ENCODE measurements around the gene PAXIP1.
A peak's percentile ranks its signal among the peaks of the same experiment; 100 is the strongest.
"Not testable (repeated sequence)": the region's sequence is repeated elsewhere in the genome, so short reads cannot be mapped to it uniquely, and the experiment has no call there.

Gene PAXIP1

GRCh38 chr7:154929006-154929726 lies 73.8 kb downstream of the PAXIP1 start:
- ChIA-PET POLR2A (interaction anchor here (1.3 to 1.7 kb wide), 3 partner anchors 12 to 74 kb away, joined by 4 to 8 read pairs (median 7); partner anchors contain the start of gene PAXIP1), CTCF (interaction anchor here (0.5 to 1.9 kb wide), 3 partner anchors 23 to 79 kb away, joined by 4 to 6 read pairs (median 4); no protein-coding TSS in a partner anchor)
- no peak for DNase-seq (ENCODE audit: extremely low spot score)
- no peak for TF ChIP-seq BHLHE40 (IDR thresholded peaks at IDR 0.05; ENCODE audit: borderline replicate concordance)
- TF ChIP-seq PKNOX1 (IDR thresholded peaks at IDR 0.05), result no peak
- no peak for TF ChIP-seq ZNF384 (IDR thresholded peaks at IDR 0.05)
- no peak for TF ChIP-seq ELF4 (IDR thresholded peaks at IDR 0.05)
- no peak for TF ChIP-seq FOXK2 (IDR thresholded peaks at IDR 0.05)
- no peak for TF ChIP-seq CTBP1 (IDR thresholded peaks at IDR 0.05; ENCODE audit: borderline replicate concordance)
- TF ChIP-seq FOXA1 (IDR thresholded peaks at IDR 0.05), result no peak
- no peak for TF ChIP-seq FOXM1 (IDR thresholded peaks at IDR 0.05; ENCODE audit: borderline replicate concordance)
- no peak for TF ChIP-seq ARNT (IDR thresholded peaks at IDR 0.05)
- TF ChIP-seq SUZ12 (IDR thresholded peaks at IDR 0.05), result no peak
- no peak for TF ChIP-seq HDGF (IDR thresholded peaks at IDR 0.05; ENCODE audit: borderline replicate concordance)

GRCh38 chr7:154928136-154929005 lies 74.6 kb downstream of the PAXIP1 start:
- CTCF ChIA-PET, result interaction anchor here (0.5 to 2.2 kb wide), 16 partner anchors 13 to 652 kb away, joined by 3 to 15 read pairs (median 4); no protein-coding TSS in a partner anchor
- no peak for DNase-seq (ENCODE audit: extremely low spot score)
- TF ChIP-seq FOXM1 (IDR thresholded peaks at IDR 0.05; ENCODE audit: borderline replicate concordance), result no peak
- TF ChIP-seq PKNOX1 (IDR thresholded peaks at IDR 0.05), result no peak
- 0 out of 2 replicates have a peak, but pooled peaks have one; percentile 21 for TF ChIP-seq L3MBTL2 (conservative IDR thresholded peaks at IDR 0.05)
- POLR2A ChIA-PET, result interaction anchor here (0.6 to 1.7 kb wide), 5 partner anchors 13 to 278 kb away, joined by 3 to 8 read pairs (median 4); partner anchors contain the start of gene PAXIP1

GRCh38 chr7:154927624-154928125 lies 75.2 kb downstream of the PAXIP1 start:
- DNase-seq (ENCODE audit: extremely low spot score), result peak; percentile 66
- TF ChIP-seq BHLHE40 (IDR thresholded peaks at IDR 0.05; ENCODE audit: borderline replicate concordance) (no peak), CTBP1 (IDR thresholded peaks at IDR 0.05; ENCODE audit: borderline replicate concordance) (no peak), ELF4 (IDR thresholded peaks at IDR 0.05) (no peak), PKNOX1 (IDR thresholded peaks at IDR 0.05) (no peak), SUZ12 (IDR thresholded peaks at IDR 0.05) (no peak)
- POLR2A ChIA-PET, result interaction anchor here (0.6 to 1.7 kb wide), 3 partner anchors 26 to 75 kb away, joined by 3 to 8 read pairs (median 4); partner anchors contain the start of gene PAXIP1
- CTCF ChIA-PET, result interaction anchor here (0.6 to 2.2 kb wide), 21 partner anchors 13 to 653 kb away, joined by 3 to 15 read pairs (median 3); no protein-coding TSS in a partner anchor

GRCh38 chr7:154922472-154922871 lies 80.5 kb downstream of the PAXIP1 start:
- CTCF ChIA-PET, result interaction anchor here (0.6 kb wide), 1 partner anchor 79 kb away, joined by 6 read pairs; no protein-coding TSS in a partner anchor
- POLR2A ChIA-PET; DNase-seq (ENCODE audit: extremely low spot score): not testable (repeated sequence)

GRCh38 chr7:154919344-154920225 lies 83.3 kb downstream of the PAXIP1 start:
- DNase-seq (ENCODE audit: extremely low spot score), result no peak
- ChIA-PET CTCF (no interaction called here), POLR2A (no interaction called here)
- TF ChIP-seq ELF4 (IDR thresholded peaks at IDR 0.05), result no peak

GRCh38 chr7:154918741-154919140 lies 84.2 kb downstream of the PAXIP1 start:
- no peak for DNase-seq (ENCODE audit: extremely low spot score)
- ChIA-PET CTCF (no interaction called here), POLR2A (no interaction called here)
- TF ChIP-seq FOXK2 (IDR thresholded peaks at IDR 0.05), result no peak
- no peak for TF ChIP-seq FOXA1 (IDR thresholded peaks at IDR 0.05)

GRCh38 chr7:154918266-154918665 lies 84.7 kb downstream of the PAXIP1 start:
- CTCF ChIA-PET, result no interaction called here

More at GRCh38 chr7:154918266-154918665, 84.7 kb downstream of the PAXIP1 start:
- POLR2A ChIA-PET, result no interaction called here
- no peak for DNase-seq (ENCODE audit: extremely low spot score)
- TF ChIP-seq SUZ12 (IDR thresholded peaks at IDR 0.05), result no peak
- no peak for TF ChIP-seq LEF1 (IDR thresholded peaks at IDR 0.05; ENCODE audit: borderline replicate concordance)
- no peak for TF ChIP-seq SP1 (IDR thresholded peaks at IDR 0.05)
- no peak for TF ChIP-seq ELF4 (IDR thresholded peaks at IDR 0.05)
- TF ChIP-seq L3MBTL2 (conservative IDR thresholded peaks at IDR 0.05), result no peak
- no peak for TF ChIP-seq ZNF384 (IDR thresholded peaks at IDR 0.05)
- no peak for TF ChIP-seq TARDBP (IDR thresholded peaks at IDR 0.05)
- TF ChIP-seq BHLHE40 (IDR thresholded peaks at IDR 0.05; ENCODE audit: borderline replicate concordance), result no peak
- no peak for TF ChIP-seq FOXM1 (IDR thresholded peaks at IDR 0.05; ENCODE audit: borderline replicate concordance)
- TF ChIP-seq HDGF (IDR thresholded peaks at IDR 0.05; ENCODE audit: borderline replicate concordance), result no peak
- no peak for TF ChIP-seq PKNOX1 (IDR thresholded peaks at IDR 0.05)
- no peak for TF ChIP-seq FOXA1 (IDR thresholded peaks at IDR 0.05)
- no peak for TF ChIP-seq ARNT (IDR thresholded peaks at IDR 0.05)
- no peak for TF ChIP-seq CTBP1 (IDR thresholded peaks at IDR 0.05; ENCODE audit: borderline replicate concordance)
- no peak for TF ChIP-seq NFRKB (IDR thresholded peaks at IDR 0.05)
- no peak for TF ChIP-seq FOXK2 (IDR thresholded peaks at IDR 0.05)
